ENCODE results near the gene ADAMTSL1.

Gene ADAMTSL1

DNA sequence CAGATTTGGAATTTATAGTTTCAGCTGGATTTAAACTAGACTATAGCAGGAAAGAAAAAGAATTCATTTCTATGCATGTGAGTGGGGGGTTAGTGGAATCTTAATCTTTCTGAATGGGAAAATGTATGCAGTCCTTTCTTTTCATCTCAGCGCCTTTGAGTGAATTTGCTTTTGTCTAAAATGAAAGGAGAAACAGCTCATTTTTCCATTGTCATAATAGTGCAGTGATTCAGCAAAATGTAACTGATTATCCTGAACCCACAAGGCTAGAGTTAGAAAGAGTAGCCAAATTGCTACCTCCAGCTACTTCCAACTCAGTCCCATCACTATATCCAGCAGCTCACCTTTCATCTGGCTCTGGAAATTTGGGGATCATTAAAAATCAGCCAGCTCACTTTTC is 134.4 kb downstream of the ADAMTSL1 start:
- no peak for DNase-seq

DNA sequence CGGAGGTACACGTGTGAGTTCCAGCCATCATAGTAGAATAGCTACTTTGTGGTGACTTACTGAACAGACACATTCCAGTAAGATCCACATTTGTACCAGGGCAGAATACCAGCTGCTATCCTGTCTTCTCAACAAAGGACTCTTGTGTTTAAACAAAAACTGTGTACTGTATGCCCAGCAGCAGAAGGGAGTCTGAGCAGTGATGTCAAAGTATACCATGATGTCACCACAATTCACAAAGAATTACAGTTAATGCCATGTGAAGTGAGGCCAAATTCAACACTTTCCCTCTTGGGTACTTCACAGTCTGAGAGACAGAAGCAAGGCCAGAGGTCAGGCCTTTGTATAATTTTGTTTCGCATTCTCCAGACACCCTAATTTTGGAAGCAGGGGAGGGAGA is 137.0 kb downstream of the ADAMTSL1 start:
- peak; percentile 79 to 83 for DNase-seq

DNA sequence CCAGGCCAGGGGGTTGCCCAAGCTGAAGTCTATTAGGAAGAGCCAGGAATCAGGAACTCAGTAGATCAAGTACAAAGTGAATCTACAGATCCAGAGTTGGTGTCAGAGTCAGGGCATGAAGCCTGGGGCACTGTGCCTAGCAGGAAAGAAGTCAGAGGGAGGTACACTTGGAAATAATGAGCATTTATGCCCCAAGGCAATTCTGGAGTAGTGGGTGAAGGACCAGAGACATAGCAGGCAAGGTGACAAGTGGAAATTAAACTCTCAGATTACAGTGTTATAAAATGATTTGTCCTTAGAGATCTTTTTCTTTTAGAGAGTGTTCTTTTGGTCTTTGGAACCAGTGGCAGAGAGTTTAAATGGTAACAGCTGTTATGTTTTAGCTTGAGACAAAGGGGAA is 138.0 kb downstream of the ADAMTSL1 start:
- DNase-seq, result no peak

DNA sequence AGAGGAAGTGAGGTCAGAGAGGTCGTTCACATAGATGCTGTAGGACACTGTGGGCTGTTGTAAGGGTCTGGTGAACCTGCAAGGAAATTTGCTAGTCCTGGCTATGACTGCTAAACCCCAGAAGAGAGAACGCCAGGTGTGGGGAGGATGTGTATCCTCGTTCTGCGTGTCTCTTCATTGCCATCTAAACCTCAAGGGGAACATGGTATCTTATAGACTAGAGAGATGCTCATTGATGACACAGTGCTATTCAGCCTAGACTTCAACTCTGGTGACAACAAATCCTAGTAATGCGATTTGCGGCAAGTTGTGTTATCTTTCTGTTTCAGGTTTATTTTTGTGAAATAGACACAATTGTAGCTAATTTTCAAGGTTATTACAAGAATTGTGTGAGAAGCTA is 140.2 kb downstream of the ADAMTSL1 start:
- no peak for DNase-seq

DNA sequence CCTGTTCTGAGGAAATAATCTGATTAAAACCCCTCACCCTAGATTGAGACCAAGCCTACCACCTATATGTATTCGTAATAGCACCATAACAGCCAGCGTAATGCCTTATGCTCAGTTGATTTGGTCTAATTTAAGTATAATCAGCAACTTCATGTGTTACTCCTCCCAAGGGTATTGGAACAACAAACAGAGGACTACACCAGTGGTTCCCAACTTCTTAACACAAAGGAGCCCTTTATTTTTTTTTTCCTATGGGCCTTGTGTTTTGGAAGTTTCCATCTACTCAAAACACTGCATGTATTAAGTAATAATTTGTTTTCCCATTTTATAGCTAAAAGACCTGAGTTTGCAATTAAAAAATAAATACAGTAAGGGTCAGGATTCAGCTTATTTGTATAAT is 140.7 kb downstream of the ADAMTSL1 start:
- DNase-seq, result no peak

DNA sequence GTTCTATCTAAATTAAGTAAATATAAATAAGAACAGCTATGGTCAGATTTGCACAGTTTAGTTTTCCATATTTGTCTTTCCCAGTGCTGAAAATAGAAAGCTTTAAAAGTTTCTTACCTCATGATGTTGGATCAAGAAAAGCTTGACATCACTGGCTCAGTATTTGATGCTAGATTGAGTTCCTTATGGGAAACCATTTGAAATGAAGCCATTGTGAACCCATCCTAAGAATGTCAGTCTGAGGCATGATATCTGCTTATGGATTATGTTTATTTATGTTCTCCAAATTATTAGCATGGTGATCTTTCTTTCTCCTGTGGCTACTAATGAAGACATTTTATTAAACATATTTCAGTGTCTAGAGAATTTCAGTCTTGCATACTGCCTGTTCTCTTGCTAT is 143.0 kb downstream of the ADAMTSL1 start:
- DNase-seq, result no peak

DNA sequence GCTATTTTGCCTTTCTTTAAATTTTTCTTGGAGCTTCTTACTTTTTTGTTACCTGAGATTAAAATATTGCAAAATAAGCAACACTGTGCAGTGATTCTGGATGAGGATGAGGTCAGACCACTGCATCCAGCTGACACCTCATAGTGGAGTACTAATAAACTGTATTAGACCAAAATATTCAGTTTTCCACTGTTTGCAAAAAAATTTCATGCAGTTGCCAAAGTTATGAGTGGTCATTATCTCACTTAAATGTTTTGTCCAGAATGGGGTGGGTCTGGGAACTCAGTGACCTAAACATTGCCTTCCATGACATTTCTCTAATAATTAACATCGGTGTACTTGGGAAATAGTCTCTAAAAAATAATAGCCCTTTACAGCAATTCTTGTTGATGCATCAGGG is 143.8 kb downstream of the ADAMTSL1 start:
- no peak for DNase-seq

DNA sequence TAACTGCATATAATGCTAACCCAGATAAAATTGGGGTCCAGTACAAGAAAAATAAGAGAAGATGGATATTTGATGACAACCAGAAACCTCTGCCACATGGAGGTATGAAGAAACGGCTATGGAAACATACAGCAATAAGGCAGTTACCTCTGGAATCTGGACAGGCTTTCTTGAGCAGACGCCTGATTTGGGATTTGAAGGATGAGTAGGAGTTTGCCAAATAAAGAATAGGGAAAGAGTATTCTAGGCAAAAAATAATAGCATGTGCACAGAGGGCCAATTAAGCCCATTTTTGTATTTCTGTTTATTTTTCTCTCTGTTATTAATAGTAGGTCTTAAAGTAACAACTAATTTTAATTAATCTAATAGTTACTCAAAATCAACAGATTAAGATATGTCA is 144.9 kb downstream of the ADAMTSL1 start:
- DNase-seq, result no peak

DNA sequence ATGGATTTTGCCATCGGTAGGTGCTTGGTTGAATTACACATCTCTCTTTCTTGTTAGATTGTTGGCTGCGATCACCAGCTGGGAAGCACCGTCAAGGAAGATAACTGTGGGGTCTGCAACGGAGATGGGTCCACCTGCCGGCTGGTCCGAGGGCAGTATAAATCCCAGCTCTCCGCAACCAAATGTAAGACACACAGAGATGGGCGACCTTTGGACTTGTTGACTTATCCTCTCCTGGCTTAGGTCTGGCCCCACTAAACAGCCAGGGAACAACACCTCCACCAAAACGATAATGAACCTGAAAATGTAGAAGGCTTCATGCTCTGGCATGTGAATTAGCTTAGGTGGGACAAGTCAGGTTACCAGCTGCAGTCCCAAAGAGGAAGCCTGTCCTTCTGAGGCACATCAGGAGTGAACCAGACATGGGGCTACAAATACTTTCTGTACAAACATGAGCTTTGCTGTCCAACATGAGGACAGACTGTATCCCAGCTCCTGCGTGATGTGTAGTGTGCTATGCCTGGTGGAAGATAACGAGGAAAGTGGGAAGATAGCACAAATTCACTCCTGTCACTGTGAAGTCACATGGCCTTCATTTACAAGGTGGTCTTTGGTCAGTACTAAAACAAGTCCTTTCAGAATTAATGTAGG is 148.4 kb downstream of the ADAMTSL1 start:
- no peak for DNase-seq

DNA sequence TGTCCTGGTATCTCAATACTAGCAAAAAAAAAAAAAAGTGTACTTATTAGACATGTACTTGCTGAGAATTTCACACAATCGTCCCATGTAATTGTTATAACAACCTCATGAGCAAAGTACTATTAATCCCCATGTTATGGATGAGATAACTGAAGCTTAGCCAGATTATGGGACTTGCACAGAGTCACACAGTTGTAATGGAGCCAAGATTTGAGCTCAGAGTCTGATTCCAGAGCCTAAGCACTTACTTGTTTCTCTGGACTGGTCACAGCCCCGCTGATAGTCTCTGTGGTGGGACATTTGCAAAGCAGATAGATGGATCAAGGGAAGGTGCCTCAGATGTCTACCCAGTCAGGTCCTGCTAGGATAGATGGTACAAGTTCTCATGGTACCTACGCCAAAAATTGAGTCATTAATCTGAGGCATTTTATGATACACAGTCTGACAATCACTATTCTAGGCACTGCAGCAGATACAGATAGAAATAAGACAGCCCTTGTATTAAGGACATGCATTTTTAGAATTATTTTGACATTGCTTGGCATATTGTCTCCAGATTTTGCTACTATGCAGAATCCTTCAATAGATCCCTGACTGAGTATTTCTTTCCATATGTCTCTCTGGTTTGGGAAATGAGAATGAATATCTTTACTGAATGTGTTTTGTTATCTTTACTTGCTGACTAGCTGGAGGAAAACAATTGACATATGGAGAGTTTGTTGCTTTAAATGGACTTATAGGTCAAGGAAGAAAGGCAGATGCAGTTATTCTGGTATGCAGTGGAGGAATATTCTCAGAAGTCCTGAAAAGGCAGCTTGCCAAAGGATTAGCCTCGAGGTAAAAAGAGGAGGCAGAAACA is 149.5 kb downstream of the ADAMTSL1 start:
- no peak for DNase-seq

DNA sequence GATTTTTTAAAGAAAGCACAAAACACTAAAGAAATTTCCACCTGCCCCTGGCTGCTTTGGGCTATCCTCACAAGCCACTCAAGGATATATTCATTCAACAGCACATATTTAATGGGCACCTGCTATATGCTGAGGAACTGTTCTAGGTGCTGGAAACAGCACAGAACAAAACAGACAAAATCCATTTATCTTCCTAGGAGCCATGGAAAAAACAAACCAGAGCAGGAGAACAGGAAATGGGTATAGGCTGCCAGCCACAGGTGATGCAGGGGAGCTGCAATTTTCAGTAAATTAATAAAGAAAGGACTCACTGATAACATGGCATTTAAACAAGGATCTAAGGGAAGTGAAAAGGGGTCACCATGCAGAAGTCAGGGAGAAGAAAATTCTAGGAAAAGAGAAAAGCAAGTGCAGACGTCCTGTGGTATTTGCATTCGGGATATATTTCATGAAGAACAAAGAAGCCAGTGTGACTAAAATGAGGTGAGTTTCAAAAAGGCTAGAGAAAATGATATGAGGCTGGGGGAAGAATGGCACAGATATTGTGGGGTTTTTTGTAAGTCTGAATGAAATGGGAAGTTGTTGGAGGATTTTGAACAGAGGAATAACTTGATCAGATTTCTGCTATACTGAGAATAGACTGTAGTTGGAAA is 152.2 kb downstream of the ADAMTSL1 start:
- no peak for DNase-seq

DNA sequence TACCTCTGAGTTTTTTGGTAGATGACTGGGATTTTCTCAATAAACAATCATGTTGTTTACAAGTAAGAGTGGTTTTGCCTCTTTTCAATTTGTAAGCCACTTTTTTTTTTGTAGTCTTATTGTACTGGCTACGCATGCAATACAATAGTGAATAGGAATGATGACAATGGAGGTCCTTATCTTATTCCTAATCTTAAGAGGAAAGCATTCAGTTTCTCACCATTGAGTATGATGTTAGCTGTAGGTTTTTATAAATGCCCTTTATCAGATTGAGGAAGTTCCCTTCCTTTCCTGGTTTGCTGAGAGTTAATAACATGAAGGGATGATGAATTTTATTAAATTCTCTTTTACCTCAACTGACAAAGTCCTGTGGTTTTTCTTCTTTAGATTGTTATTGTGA is 155.2 kb downstream of the ADAMTSL1 start:
- DNase-seq, result no peak

DNA sequence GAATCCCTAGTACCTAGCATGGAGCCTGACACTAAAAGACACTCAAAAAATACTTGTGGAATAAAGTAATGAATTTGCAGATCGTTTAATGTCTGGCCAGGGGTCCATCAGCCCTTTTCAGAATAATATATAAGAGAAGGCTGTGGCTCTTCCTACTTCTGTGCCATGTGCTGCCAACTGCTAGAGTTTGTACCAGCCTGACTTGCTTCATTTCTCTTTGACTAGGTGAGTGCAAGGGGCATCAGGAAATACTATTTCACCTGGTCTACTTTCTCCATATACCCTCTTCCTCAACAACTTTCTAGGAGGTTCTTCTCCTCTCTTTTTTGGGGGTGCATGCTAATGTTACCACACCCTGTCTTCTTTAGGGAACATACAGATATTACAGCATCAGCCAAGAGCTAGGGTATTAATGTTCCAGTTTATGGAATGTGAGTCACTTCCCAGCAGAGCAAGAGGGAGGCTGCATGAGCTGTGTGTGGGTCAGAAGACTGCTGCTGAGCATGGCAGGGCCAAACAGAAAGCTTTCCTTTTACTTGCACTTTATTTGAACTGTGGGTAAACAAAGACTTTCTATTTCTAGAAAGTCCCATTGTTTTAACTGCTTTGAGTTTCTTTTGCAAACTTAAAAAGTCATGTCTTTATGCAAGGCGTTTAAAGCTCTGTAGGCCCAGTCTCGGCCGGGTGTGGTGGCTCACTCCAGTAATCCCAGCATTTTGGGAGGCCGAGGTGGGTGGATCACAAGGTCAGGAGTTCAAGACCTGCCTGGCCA is 158.9 kb downstream of the ADAMTSL1 start:
- no peak for DNase-seq

DNA sequence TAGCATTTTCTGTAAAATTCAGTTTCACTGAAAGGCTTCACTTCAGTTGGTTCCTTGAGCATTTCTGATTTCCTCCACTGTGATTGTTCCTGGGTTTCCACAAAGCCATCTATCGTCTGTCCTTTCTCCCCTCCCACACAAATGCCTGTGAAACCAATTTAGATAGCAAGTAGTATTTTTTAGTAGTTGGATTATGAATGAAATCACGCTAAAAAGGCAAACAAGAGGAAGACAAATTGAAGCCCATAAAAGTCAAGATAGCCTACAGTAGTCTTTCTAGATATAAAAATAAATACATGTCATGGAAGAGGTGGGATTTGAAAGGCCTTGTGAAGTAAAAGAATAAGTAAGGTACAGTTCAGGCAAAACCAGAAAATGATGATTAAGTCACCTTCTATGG is 162.8 kb downstream of the ADAMTSL1 start:
- DNase-seq, result no peak

DNA sequence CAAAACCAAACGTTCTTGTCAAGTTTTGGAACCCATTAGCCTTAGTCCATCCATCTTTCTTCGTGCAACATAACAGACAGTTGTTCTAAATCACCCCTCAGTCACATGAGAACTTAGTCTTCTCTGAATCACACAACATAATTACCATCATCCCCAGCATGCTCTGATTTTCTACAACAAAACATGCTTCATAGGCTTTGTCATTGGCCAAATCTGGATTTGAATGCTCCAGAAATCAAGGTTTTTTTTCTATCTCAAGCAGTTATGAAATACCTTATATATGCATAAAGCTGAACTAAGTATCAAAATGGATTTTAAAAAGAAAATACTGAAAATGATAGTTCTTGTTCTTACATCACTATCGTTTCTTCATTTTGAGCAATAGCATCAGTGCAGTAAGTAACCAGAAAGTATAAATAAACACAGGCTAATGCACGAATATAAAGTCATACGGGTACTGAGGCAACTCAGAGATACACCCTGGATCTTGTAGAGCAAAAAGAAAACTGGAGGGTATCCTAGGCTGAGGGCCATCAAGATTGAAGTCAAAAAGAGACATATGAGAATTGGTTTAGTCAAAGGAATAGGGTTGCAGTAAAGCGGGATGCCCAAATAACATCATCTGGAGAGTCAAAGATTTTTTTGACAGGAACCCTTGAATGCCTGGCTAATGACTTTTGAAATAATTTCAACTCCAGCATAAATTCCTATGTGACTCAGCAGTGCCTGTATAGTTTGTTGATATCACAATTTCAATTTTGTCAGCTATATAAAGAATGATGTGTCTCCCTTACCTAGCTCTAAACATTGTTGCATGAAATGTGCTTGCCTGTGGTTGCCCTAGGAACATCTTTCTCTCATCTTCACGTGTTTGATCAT is 164.7 kb downstream of the ADAMTSL1 start:
- no peak for DNase-seq

DNA sequence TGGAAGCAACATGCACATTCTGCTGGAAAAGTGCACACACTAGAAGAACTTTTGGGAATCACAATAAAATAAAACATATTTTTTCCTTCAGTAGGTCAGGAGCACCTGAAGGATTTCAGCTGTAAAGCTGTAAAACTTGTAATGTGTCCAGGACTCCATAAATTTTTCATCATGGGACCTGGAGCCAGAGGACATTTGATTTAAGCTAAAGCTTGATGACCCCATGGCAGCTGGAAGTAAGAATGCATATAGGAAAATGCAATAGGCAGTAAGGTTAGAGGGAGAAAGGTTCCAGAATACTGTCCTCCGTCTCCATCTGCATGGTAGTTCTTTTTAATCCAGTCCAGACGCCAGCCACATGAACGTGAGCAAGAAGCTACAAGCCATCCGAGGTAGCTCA is 166.0 kb downstream of the ADAMTSL1 start:
- no peak for DNase-seq

DNA sequence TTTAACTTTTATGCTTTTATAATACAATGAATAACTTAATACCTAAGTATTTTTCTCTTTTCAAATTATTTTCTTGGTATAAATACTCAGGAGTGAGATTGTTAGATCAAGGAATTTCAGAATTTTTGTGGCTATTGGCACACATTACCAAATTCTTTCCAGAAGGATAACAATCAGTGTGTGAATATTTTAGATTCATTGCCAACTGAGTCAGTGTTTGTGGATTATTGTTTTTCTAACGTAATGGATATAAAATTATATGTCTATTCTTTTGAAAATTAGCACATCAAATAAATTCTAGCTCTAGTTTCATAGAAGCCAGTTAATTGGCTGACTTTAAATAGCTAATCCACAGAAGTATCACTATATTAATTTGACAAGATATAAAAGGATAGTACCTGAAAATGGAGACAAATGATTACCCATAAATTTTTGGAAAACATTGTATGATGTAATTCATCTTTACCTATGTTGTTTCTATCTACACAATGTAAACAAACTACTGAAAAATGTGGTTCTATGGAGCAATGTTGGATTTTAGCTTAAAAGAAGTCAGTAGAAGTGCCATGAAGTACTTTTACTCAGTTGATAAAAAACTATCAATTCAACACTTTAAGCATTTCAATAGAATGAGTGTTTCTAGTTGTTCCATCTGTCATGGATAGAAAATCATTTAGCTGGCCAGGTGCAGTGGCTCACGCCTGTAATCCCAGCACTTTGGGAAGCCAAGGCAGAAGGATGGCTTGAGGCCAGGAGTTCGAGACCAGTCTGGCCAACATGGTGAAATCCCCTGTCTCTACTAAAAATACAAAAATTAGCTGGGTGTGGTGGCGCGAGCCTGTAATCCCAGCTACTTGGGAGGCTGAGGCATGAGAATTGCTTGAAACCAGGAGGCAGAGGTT is 185.1 kb downstream of the ADAMTSL1 start:
- DNase-seq, result no peak

DNA sequence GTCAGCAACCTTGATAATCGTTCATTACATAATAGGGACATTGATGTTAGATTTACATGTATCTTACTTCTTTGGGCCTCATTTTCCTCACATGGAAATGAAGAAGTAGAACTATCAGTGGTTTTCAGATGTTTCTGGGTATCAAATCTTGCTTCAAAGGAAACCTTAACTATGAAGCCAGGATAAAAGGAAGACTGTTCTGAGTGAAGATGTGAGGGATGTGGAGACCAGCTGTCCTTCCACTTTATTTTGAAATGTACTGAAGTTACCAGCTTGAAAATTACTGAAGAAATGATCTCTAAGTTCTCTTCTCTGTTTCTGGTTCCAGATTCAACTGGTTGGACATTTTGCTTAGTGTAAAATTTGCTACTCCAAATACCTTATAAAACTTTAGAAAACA is 186.0 kb downstream of the ADAMTSL1 start:
- no peak for DNase-seq

DNA sequence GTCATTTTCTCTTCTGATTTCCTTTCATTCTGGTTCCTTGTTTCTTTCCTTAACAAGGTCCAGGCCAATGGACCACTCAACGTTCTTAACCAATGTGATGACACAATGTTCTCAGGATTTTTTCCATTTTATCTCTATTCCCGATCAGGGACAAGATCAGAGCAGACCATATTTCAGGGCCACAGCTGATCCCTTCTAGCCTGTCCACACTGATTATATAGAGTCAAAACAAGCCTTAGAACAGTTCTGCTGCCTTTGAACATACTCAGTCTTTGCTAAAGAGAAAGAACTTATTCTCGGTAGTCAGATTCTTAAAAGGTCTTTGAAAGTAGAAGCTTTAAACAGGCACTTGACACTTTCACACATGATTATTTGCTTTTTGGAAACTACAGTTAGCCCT is 188.4 kb downstream of the ADAMTSL1 start:
- DNase-seq, result no peak

DNA sequence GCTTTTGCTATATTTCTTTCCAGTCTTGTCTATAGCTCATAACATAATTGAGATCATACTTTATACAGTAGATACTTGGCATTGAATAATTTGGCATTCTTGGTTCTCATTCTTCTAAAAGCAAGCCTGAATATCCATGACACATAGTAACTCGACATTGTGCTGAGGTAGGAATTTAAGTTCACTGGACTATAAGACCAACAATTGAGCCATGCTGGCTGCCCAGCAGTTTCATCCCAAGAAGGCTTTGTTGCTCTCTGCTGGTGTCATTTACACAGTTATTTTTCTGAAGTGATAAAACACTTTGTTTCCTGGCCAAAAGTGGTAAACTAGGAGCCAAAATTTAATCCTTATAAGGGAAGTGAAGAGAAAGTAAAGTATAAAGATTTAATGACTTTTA is 192.0 kb downstream of the ADAMTSL1 start:
- DNase-seq, result no peak

DNA sequence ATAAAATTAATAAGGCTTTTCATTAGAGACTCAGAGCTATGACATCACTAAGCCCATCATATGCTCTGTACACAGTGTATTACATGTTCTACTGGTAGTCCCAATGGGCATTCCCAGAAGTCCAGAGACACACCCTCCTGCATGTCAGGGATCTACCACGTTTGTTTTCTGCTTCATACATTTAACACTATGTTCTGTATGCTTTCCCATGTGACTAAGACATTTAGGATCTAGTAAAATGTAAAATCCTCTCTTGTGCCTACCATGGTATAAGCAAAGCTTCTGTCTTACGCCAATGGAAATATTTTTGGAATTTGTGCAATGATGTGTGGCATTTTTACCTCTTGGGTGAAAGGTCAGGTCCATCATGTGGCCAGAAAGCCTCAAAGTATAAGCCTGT is 192.4 kb downstream of the ADAMTSL1 start:
- no peak for DNase-seq
